Transverse colon (tissue), 4 donors: Measurements from ENCODE around the gene KIF1C.

Source experiments
- EP300 ChIP-seq: sonication (generic); formaldehyde crosslinking; IDR thresholded peaks from one replicate; pipeline ENCODE4 v1.6.1; 2017; ENCODE audit warnings: antibody characterized with exemption, low read depth
- POLR2A ChIP-seq: fragments of 450-650 bp; IDR thresholded peaks from one replicate; pipeline ENCODE4 v1.6.1; 2016; ENCODE audit warnings: antibody characterized with exemption, mild to moderate bottlenecking, moderate library complexity
- POLR2AphosphoS5 ChIP-seq, 3 donors: sonication (generic); formaldehyde crosslinking; IDR thresholded peaks; one replicate each; pipeline ENCODE4 v1.6.1; 2016; ENCODE audit warnings: antibody characterized with exemption in 3 of 3
- TF ChIP-seq, protein P1 (sequence below), 5 experiments: fragments of 200-600 bp in 3 of 5; fragments of 450-650 bp in 2 of 5; sonication (generic) in 3 of 5; IDR thresholded peaks; 1 replicate in 2 of 5; 2 replicates in 3 of 5; pipeline ENCODE4 v1.5.1; 2016 to 2017; ENCODE audit warnings: antibody characterized with exemption in 5 of 5, inconsistent platforms in 3 of 5, mild to moderate bottlenecking in 2 of 5, moderate library complexity in 1 of 5

GRCh38 chr17:5034063-5034462 is 36.3 kb downstream of the KIF1C start:
- TF ChIP-seq, protein P1, sequence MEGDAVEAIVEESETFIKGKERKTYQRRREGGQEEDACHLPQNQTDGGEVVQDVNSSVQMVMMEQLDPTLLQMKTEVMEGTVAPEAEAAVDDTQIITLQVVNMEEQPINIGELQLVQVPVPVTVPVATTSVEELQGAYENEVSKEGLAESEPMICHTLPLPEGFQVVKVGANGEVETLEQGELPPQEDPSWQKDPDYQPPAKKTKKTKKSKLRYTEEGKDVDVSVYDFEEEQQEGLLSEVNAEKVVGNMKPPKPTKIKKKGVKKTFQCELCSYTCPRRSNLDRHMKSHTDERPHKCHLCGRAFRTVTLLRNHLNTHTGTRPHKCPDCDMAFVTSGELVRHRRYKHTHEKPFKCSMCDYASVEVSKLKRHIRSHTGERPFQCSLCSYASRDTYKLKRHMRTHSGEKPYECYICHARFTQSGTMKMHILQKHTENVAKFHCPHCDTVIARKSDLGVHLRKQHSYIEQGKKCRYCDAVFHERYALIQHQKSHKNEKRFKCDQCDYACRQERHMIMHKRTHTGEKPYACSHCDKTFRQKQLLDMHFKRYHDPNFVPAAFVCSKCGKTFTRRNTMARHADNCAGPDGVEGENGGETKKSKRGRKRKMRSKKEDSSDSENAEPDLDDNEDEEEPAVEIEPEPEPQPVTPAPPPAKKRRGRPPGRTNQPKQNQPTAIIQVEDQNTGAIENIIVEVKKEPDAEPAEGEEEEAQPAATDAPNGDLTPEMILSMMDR (IDR thresholded peaks at IDR 0.05), result no peak
- TF ChIP-seq POLR2A (no peak), EP300 (no peak), POLR2AphosphoS5 (IDR thresholded peaks at IDR 0.05) (no peak)
